GM21390 (cell line): ENCODE data around the gene ZNF688.

ENCODE experiments used
- ATAC-seq: cut with Tn5 transposase; IDR thresholded peaks from one replicate; pipeline ENCODE4 v1.9.1; 2021; ENCODE audit not compliant: unreplicated experiment

The ZNF688 gene

GRCh38 chr16:30585400-30586191 is 14.1 kb upstream of the ZNF688 start, which contains the start of gene ZNF785:
TSS of gene ZNF785 (minus strand) at chr16:30585697. CDS start at chr16:30585611, 86 bp downstream.
- ATAC-seq, result peak; percentile 84

DNA sequence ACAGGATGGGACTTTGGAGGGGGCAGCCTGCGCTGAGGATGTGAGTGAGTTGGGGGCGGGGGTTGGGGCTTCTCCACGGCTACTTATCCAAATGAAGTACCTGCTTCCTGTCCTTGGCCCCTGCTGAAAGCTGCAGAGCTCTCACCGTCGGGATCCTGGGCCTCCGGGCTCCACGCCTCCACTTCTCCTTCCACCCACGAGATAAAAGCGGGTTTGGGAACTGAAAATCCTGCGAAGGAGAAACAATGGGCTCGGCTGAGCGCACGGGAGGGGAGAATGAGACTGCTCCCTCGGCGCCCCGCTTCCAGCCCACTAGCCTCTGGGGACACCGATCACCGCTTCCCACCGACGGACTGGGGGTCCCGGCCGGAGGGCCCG is 13.5 kb upstream of the ZNF688 start:
- peak; percentile 19 for ATAC-seq

DNA sequence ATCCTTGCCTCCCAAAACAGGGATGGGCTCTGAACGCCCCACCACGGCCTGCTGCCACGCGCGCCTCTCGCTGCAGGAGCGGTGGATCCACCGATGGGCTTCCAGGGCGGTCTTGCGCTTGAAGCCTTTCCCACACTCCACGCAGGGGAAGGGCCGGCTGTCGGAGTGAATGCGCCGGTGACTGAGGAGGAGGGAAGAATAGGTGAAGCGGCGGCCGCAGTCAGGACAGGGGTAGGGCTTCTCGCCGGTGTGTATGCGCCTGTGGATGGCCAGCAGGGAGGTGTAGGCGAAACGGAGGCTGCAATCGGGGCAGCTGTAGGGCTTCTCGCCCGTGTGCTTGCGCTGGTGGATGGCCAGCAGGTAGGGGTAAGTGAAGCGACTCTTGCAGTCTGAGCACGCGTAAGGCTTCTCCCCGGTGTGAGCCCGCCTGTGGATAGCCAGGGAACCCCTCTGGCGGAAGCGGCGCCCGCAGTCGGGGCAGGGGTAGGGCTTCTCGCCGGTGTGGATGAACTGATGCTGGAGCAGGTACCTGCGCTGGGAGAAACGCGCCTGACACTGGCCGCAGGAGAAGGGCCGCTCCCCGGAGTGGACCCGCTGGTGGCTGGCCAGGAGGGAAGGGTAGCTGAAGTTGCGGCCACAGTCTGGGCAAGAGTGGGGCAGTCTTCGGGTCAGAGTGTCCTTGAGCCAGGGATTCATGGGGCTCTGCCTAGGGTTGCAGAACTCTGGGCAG is 11.3 kb upstream of the ZNF688 start:
- ATAC-seq, result no peak

DNA sequence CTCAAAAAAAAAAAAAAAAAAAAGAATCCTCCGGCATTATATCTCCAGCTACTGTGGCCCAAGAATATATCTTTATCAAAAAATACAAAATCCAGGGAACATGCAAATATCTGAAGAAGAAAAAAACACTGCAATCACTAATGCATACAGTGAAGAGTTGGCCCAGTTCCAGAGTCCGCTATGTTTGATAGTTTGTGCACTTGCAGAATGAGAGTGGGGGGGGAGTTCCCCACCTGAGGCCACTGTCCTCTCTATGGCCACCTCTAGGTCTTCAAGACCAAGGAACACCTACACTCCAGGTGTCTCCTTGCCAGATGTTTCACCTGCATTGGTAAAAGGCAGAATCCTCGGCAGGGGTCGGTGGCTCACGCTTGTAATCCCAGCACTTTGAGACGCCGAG is 9.9 kb upstream of the ZNF688 start:
- ATAC-seq, result no peak

- ATAC-seq, result no peak
These were observed 3.2 kb upstream of the ZNF688 start for GRCh38 chr16:30574678-30575077.

DNA sequence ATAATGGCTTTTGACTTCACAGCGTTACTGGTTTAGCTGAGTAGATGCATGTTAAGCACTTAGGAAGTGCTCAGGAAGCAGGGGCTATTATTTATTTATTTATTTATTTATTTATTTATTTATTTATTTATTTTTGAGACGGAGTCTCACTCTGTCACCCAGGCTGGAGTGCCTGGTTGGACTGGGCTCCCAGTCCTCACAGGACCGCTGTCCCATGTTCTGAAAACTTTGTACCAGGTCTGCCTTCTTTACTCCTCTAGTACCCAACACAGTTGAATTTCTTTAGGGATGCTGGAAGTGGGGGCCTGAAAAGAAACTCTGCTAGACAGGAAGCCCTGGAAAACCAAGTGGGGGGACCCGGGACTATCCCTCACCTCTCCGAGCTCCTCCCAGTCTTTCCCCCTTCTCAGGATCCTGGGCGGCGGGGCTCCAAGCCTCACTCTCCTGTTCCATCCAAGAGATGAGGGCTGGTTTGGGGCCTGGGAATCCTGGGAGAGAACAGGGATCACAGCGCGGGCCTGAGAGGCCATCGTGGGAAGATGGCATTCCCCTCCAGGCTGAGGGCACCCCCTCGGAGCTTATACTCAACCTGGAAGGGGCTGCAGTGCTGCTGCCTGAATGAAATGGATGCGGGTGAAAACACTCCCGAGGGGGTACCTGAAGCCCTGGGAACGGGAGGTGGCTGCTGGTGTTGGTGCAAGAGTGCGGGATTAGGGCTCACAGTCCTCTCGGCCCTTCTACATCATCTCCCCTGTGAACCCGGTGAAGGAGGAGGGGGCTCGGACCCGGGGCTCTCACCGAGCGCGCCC is 674 bp downstream of the ZNF688 start:
- ATAC-seq, result no peak

GRCh38 chr16:30569746-30570635 is 1.5 kb downstream of the ZNF688 start:
- ATAC-seq, result no peak

DNA sequence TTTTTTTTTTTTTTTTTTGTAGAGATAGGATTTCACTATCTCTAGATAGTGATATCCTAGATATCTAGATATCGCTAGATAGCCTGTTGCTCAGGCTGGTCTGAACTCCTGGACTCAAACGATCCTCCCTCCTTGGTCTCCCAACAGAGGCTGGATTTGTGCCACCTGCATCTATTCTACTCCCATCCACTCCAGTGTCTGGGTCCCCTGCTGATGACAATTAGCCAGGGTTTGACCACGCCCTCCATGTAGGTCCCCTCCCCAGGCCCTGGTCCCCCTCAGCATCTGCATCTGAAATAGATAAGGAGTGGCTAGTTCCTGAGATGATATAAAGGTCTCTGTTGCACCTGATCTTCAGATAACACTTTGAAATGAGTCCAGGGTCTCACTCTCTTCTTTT is 2.2 kb downstream of the ZNF688 start:
- ATAC-seq, result no peak

- ATAC-seq, result peak; percentile 41
These were observed 3.4 kb downstream of the ZNF688 start for GRCh38 chr16:30567991-30568638.

- no peak for ATAC-seq
These were observed 4.1 kb downstream of the ZNF688 start for GRCh38 chr16:30567160-30567990.

DNA sequence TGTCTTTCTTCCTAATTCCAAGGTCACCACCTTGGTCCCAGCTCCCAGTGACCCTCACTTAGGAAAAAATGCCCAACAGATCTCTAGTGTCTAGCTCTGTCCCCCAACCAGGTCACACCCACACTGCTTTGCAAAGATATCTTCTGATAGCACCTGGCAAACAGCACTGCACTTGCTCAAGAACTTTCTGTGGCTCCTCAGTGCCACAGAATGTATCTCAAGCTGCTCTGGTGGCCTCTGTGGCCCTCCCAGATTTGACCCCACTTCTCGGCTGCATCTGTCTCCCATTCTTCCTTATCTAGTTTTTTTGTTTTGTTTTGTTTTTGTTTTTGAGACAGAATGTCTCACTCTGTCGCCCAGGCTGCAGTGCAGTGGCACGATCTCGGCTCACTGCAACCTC is 5.0 kb downstream of the ZNF688 start:
- no peak for ATAC-seq

DNA sequence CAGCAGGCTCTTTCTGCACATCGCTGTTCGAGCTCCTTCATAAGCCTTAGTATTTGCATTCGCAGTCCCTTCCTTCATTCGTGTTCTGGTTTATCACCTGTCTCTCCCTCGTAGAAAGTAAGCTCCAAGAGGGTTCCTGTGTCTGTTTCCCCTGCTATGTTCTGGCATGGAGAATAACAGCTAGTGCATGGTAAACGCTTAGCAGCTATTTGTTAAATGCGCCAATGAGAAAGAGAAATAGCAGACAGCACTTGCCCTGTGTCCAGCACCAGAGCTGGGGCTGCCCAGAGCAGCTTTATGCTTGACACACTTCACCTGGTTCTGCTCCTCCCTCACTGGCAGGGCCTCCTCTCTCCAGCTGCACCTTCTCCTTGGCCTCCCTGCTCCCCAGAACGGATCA is 5.5 kb downstream of the ZNF688 start:
- no peak for ATAC-seq

DNA sequence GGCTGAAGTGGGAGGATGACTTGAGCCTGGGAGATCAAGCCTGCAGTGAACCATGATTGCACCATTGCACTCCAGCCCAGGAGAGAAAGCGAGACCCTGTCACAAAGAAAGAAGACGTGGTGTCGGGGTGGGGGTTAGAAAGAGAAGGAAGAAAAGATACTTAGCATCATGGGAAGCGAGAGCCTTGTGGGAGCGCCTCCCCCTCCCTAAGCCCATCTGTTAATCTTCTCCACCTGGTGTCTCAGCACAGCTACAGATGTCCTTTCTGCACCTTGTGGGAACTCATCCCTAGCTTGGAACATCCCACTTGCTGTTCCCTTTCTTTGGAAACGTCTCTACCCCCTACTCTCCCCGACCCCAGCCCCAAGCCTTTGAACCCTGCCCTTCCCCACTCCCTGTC is 6.0 kb downstream of the ZNF688 start:
- ATAC-seq, result no peak

DNA sequence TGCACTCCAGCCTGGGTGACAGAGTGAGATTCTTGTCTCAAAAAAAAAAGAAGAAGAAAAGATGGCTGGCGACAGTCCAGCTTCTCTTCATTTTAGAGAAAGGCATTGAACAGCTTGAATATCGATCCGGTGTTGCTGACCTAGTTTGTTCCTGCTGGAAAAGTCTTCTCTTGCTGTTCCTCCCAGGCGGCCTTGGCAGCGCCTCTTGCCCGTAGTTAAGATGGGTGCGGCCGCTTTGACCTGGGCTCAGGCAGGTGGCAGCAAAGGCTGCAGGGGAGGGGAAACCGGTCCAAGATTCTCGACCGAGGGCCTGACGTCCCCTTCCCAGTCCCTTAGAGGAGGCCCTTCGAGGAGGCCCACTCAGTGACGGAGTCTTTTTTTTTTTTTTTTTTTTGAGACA is 9.5 kb downstream of the ZNF688 start:
- ATAC-seq, result no peak

DNA sequence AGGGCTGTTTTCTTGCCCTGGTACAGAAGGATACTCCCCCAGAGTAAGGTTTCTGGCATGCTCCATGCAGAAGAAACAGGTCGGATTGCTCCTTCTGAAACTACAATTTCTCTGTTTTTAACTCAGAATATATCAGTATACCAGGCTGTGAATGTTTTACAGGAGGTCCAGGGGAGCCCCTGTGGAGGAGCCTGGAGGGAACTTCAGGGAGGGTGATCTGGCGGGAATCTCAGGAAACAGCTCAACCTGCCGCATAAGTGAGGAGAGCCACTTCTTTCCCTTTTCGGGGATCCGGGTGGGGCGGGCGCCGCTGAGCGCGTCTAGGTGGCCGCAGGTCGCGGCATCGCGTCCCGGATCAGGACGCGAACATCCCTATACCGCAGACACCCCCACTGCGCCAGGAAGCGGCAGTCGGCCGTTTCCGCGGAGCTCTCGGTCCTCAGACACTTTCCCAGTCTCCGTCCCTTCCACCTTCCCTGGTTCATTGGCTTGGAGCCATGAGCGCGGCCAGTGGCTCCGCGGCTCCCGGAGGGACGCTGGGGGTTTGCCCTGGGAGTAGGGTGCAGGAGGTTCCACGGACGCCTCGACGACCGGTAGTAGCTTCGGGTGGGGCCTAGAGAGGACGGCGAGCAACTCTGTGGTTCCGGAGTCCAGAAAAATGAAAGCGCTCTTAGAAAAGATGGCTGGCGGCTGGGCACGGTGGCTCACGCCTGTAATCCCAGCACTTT is 10.3 kb downstream of the ZNF688 start:
- no peak for ATAC-seq

DNA sequence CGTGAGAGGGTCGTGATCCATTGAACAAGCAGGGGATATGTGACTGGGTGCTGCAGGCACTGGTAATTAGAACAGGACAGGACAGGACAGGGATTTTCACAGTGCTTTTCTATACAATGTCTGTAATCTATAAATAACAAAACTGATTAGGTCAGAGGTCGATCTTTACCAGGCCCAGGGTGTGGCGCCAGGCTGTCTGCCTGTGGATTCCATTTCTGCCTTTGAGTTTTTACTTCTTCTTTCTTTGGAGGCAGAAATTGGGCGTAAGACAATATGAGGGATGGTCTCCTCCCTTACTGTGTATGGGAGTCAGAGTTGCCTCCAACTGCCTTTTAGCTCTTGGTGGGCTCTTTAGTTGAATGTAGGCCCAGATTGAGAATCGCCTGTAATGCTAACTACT is 11.8 kb downstream of the ZNF688 start:
- no peak for ATAC-seq

GRCh38 chr16:30558789-30559377 is 12.6 kb downstream of the ZNF688 start:
- no peak for ATAC-seq
